ENCODE data around the gene ANKRD27.
"Not testable (repeated sequence)": the region's sequence is repeated elsewhere in the genome, so short reads cannot be mapped to it uniquely, and the experiment has no call there.

ANKRD27 gene

DNA sequence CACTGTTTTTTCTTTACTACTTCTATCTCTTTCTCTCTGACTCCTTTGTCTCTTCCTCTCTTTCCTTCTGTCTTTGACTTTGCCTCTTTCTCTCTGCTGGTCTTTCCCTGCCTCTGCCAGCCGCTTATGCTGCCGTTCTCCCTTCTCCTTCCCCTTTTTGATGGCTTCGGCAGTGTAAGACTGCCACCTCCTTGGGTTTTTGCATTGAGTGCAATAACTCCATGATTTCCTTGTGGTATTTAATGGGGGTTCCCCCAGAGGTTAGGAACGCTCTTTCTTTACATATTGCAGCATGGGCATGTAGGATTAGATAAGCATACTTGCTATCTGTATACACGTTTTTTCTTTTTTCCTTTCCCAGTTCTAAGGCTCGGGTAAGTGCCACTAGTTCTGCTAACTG is 20.5 kb upstream of the ANKRD27 start:
- H3K27me3 Mint-ChIP-seq = not testable (repeated sequence)
- H3K4me3 Mint-ChIP-seq = peak overlapping the region; percentile 60
- H3K36me3 Mint-ChIP-seq (ENCODE audit: low read depth) = peaks cover 58% of the 10 kb centered on the region
- peaks cover 70% of the 10 kb centered on the region for H3K4me1 Mint-ChIP-seq (ENCODE audit: low read depth)
- intact Hi-C loops (cut with micrococcal nuclease) = loop anchor here (10.0 kb wide), 1 partner anchor 279 kb away; the partner anchor contains the start of genes CEP89 and FAAP24
- H3K27ac Mint-ChIP-seq = peak overlapping the region; percentile 22
- H3K9me3 Mint-ChIP-seq = peaks cover 13% of the 10 kb centered on the region

- intact Hi-C loops (cut with micrococcal nuclease) = loop anchor here (5.0 to 10.0 kb wide), 2 partner anchors 98 to 280 kb away; partner anchors contain the start of genes CEP89 and FAAP24
- Mint-ChIP-seq H3K4me1 (ENCODE audit: low read depth) (peaks cover 70% of the 10 kb centered on the region), H3K9me3 (peaks cover 12% of the 10 kb centered on the region), H3K36me3 (ENCODE audit: low read depth) (peaks cover 52% of the 10 kb centered on the region)
- not testable (repeated sequence) for H3K4me3 Mint-ChIP-seq, H3K27ac Mint-ChIP-seq, H3K27me3 Mint-ChIP-seq
Measured at GRCh38 chr19:32694851-32695250, 19.9 kb upstream of the ANKRD27 start.

DNA sequence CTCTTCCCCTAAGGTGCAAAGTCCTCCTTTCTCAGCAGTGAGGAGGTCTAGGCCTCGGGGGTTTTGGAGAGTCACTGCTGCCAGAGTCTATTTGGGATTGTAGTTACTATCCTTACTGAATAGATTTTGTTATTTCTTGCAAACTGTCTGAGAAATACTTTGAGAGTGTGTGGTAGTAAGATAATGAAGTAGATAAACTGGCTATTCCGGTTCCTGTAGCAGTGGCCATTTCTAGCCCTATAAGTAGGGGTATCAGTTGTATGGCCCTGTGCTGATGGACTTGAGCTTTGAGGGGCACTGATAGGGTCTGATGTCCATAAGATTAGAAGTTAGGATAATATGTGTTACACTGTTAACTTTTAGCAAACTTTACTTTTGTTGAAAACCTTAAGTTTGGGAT is 19.3 kb upstream of the ANKRD27 start:
- intact Hi-C loops (cut with micrococcal nuclease) = loop anchor here (5.0 to 10.0 kb wide), 2 partner anchors 97 to 280 kb away; partner anchors contain the start of genes CEP89 and FAAP24
- H3K4me1 Mint-ChIP-seq (ENCODE audit: low read depth) = peaks cover 70% of the 10 kb centered on the region

DNA sequence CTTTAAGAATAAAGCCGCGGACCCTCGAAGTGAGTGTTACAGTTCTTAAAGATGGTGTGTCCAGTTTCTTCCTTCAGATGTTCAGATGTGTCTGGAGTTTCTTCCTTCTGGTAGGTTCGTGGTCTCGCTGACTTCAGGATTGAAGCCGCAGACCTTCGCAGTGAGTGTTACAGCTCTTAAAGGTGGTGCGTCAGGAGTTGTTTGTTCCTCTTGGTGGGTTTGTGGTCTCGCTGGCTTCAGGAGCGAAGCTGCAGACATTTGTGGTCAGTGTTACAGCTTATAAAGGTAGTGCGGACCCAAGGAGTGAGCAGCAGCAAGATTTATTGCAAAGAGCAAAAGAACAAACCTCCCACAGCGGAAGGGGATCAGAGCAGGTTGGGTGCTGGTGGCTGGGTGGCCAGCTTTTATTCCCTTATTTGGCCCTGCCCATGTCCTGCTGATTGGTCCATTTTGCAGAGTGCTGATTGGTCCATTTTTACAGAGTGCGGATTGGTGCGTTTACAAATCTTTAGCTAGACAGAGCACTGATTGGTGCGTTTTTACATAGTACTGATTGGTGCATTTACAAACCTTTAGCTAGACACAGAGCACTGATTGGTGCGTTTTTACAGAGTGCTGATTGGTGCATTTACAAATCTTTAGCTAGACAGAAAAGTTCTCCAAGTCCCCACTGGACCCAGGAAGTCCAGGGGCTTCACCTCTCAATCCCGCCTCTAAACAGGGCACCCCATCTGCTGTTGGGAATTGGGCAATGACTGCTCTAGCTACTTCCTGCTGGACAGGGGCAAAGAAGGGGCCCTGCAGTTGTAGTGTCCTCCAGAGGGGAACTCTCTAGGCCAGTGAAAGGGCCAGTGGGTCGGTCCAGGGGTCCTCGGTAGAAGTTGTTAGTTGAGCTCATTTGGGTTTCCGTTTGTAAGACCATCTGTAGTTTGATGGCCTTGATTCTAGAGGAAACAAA is 18.4 kb upstream of the ANKRD27 start:
- Mint-ChIP-seq H3K4me1 (ENCODE audit: low read depth) (peaks cover 76% of the 10 kb centered on the region), H3K27ac (peak overlapping the region; percentile 94), H3K4me3 (peak overlapping the region; percentile 86), H3K36me3 (ENCODE audit: low read depth) (peaks cover 37% of the 10 kb centered on the region)
- H3K9me3 Mint-ChIP-seq, H3K27me3 Mint-ChIP-seq: not testable (repeated sequence)
- intact Hi-C loops (cut with micrococcal nuclease) = loop anchor here (5.0 to 10.0 kb wide), 2 partner anchors 96 to 281 kb away; partner anchors contain the start of genes CEP89 and FAAP24

More for the DNA sequence above, 19.3 kb upstream of the ANKRD27 start:
- H3K27me3 Mint-ChIP-seq, H3K4me3 Mint-ChIP-seq, H3K9me3 Mint-ChIP-seq: not testable (repeated sequence)
- H3K27ac Mint-ChIP-seq = peak overlapping the region; percentile 94
- H3K36me3 Mint-ChIP-seq (ENCODE audit: low read depth) = peaks cover 46% of the 10 kb centered on the region

DNA sequence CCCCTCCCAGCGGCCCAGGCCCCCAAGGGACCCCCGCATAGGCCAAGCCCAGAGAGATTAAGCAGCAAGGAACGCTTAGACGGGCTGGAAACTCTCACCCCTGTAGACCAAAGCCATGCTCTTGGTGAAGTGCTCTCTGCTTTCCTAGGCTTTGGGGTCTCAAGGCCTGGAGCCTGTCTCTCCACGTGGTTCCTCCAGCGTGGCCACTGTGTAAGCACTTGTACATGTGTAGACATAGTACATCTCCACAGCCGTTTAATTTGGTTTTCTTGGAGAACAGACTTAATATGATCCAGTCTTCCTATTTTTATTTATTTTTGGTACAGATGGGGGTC is 17.7 kb upstream of the ANKRD27 start:
- Mint-ChIP-seq H3K4me3 (peak overlapping the region; percentile 86), H3K27ac (peak overlapping the region; percentile 94), H3K27me3 (no peaks in the 10 kb centered on the region), H3K4me1 (ENCODE audit: low read depth) (peaks cover 71% of the 10 kb centered on the region), H3K36me3 (ENCODE audit: low read depth) (peaks cover 30% of the 10 kb centered on the region), H3K9me3 (no peaks in the 10 kb centered on the region)
- intact Hi-C loops (cut with micrococcal nuclease) = loop anchor here (1.0 to 10.0 kb wide), 3 partner anchors 17 to 282 kb away; partner anchors contain the start of genes ANKRD27, CEP89, FAAP24 and RGS9BP

GRCh38 chr19:32691952-32692726 is 17.2 kb upstream of the ANKRD27 start:
- peak overlapping the region; percentile 94 for H3K27ac Mint-ChIP-seq
- intact Hi-C loops (cut with micrococcal nuclease) = loop anchor here (1.0 to 10.0 kb wide), 3 partner anchors 17 to 283 kb away; partner anchors contain the start of genes ANKRD27, CEP89, FAAP24 and RGS9BP
- H3K4me1 Mint-ChIP-seq (ENCODE audit: low read depth) = peaks cover 65% of the 10 kb centered on the region
- H3K36me3 Mint-ChIP-seq (ENCODE audit: low read depth) = peaks cover 26% of the 10 kb centered on the region
- H3K27me3 Mint-ChIP-seq = no peaks in the 10 kb centered on the region
- no peaks in the 10 kb centered on the region for H3K9me3 Mint-ChIP-seq
- peak overlapping the region; percentile 86 for H3K4me3 Mint-ChIP-seq

GRCh38 chr19:32691291-32691951 is 16.4 kb upstream of the ANKRD27 start, which contains the start of gene NUDT19:
TSS of gene NUDT19 (plus strand) at chr19:32691821. CDS start at chr19:32691961, 140 bp downstream.
- H3K4me1 Mint-ChIP-seq (ENCODE audit: low read depth) = peaks cover 58% of the 10 kb centered on the region
- intact Hi-C loops (cut with micrococcal nuclease) = loop anchor here (5.0 to 10.0 kb wide), 2 partner anchors 94 to 283 kb away; partner anchors contain the start of genes CEP89 and FAAP24
- peak within 1 kb of the TSS; percentile 94 for H3K27ac Mint-ChIP-seq
- H3K4me3 Mint-ChIP-seq = peak within 1 kb of the TSS; percentile 86
- no peaks in the 10 kb centered on the region for H3K27me3 Mint-ChIP-seq
- peaks cover 33% of the 10 kb centered on the region for H3K36me3 Mint-ChIP-seq (ENCODE audit: low read depth)
- no peaks in the 10 kb centered on the region for H3K9me3 Mint-ChIP-seq

GRCh38 chr19:32688311-32688710 is 13.3 kb upstream of the ANKRD27 start:
- intact Hi-C loops (cut with micrococcal nuclease) = no loop called here
- no peak overlapping the region for H3K4me3 Mint-ChIP-seq
- H3K27ac Mint-ChIP-seq = no peak overlapping the region
- peaks cover 24% of the 10 kb centered on the region for H3K36me3 Mint-ChIP-seq (ENCODE audit: low read depth)
- H3K4me1 Mint-ChIP-seq (ENCODE audit: low read depth) = peaks cover 28% of the 10 kb centered on the region
- no peaks in the 10 kb centered on the region for H3K27me3 Mint-ChIP-seq
- H3K9me3 Mint-ChIP-seq = no peaks in the 10 kb centered on the region

- H3K4me3 Mint-ChIP-seq = no peak overlapping the region
- H3K9me3 Mint-ChIP-seq = no peaks in the 10 kb centered on the region
- peaks cover 21% of the 10 kb centered on the region for H3K4me1 Mint-ChIP-seq (ENCODE audit: low read depth)
- no peaks in the 10 kb centered on the region for H3K27me3 Mint-ChIP-seq
- H3K27ac Mint-ChIP-seq = no peak overlapping the region
- intact Hi-C loops (cut with micrococcal nuclease) = no loop called here
- peaks cover 18% of the 10 kb centered on the region for H3K36me3 Mint-ChIP-seq (ENCODE audit: low read depth)
Measured at GRCh38 chr19:32687681-32688080, 12.7 kb upstream of the ANKRD27 start.

DNA sequence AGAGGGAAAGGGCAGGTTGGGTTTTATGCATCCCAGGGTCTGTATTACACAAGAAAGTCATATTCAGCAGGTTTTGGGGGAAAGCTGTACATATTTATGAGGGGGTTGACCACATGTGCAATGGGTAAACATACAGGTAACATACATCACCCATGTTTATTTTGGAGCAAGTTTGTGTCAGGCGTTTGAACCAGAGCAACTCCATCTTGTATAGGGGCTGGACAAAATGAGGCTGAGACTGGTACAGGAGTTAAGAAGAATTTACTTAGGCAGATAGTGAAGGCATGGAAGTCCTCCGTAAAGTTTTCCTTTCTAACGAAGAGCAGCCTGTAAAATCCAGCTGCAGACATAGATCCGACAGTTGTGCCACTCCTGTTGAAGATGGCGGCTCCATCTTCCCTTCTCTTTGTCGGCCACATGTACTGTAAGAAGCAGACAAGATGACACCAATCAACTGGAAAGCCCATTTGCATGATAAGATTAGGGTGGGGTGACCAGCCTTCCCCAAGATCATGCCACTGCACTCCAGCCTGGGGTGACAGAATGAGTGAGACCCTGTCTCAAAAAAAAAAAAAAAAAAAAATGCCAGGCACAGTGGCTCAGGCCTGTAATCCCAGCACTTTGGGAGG is 12.0 kb upstream of the ANKRD27 start:
- H3K27me3 Mint-ChIP-seq = no peaks in the 10 kb centered on the region
- intact Hi-C loops (cut with micrococcal nuclease) = no loop called here
- peaks cover 19% of the 10 kb centered on the region for H3K4me1 Mint-ChIP-seq (ENCODE audit: low read depth)
- no peak overlapping the region for H3K27ac Mint-ChIP-seq
- H3K36me3 Mint-ChIP-seq (ENCODE audit: low read depth) = peaks cover 11% of the 10 kb centered on the region
- H3K9me3 Mint-ChIP-seq = no peaks in the 10 kb centered on the region
- no peak overlapping the region for H3K4me3 Mint-ChIP-seq

- Mint-ChIP-seq H3K4me1 (ENCODE audit: low read depth) (peaks cover under 1% of the 10 kb centered on the region), H3K27ac (no peak overlapping the region), H3K9me3 (no peaks in the 10 kb centered on the region), H3K27me3 (peaks cover 20% of the 10 kb centered on the region), H3K4me3 (no peak overlapping the region), H3K36me3 (ENCODE audit: low read depth) (peaks cover 11% of the 10 kb centered on the region)
- intact Hi-C loops (cut with micrococcal nuclease) = no loop called here
Measured at GRCh38 chr19:32682317-32682716, 7.3 kb upstream of the ANKRD27 start.

DNA sequence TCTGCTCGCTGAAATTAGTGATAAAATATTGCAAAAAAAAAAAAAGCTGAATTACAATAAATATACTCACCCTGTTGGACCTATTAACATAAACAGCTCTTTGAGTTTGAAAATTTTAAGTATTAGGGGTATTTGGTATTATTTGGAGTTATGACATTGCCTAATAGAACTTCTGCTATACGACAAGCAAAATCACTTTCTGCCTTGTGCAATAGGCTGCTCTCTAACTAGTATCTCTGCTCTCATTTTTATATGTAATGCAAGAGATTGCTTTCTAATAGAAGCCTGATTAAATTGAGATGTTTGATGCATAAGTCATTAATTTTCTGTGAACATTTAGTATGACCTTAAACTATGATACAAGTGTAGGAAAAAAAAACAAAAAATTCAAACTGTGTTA is 6.0 kb upstream of the ANKRD27 start:
- Mint-ChIP-seq H3K9me3 (no peaks in the 10 kb centered on the region), H3K27ac (no peak overlapping the region)
- intact Hi-C loops (cut with micrococcal nuclease) = no loop called here

GRCh38 chr19:32677657-32678056 is 2.7 kb upstream of the ANKRD27 start:
- intact Hi-C loops (cut with micrococcal nuclease) = no loop called here
- Mint-ChIP-seq H3K9me3 (no peaks in the 10 kb centered on the region), H3K4me3 (no peak overlapping the region), H3K36me3 (ENCODE audit: low read depth) (peaks cover 12% of the 10 kb centered on the region), H3K4me1 (ENCODE audit: low read depth) (peaks cover 29% of the 10 kb centered on the region), H3K27me3 (peaks cover 46% of the 10 kb centered on the region), H3K27ac (no peak overlapping the region)

More for the DNA sequence above, 6.0 kb upstream of the ANKRD27 start:
- H3K27me3 Mint-ChIP-seq = peaks cover 32% of the 10 kb centered on the region
- no peak overlapping the region for H3K4me3 Mint-ChIP-seq
- H3K4me1 Mint-ChIP-seq (ENCODE audit: low read depth) = peaks cover 6% of the 10 kb centered on the region
- no peaks in the 10 kb centered on the region for H3K36me3 Mint-ChIP-seq (ENCODE audit: low read depth)
